NB4 (cell line): ENCODE measurements around the gene UNC13D.

Experiments
- DNase-seq: peaks from one replicate; pipeline ENCODE4 v3.0.0; 2010; ENCODE audit warnings: low read depth
- H3K4me3 ChIP-seq: one replicate; pipeline ENCODE4 v1.5.1; 2011; ENCODE audit warnings: mild to moderate bottlenecking, low read depth, low read length, moderate library complexity
- MYC ChIP-seq: IDR thresholded peaks from 2 replicates; pipeline ENCODE4 v1.6.1; 2011; ENCODE audit warnings: low read depth, low read length
- POLR2A ChIP-seq: IDR thresholded peaks from 2 replicates; pipeline ENCODE4 v1.6.1; 2011; ENCODE audit warnings: mild to moderate bottlenecking; ENCODE audit not compliant: insufficient read length; ENCODE audit errors: extremely low read depth
- TF ChIP-seq, protein P1 (sequence below): IDR thresholded peaks from 2 replicates; pipeline ENCODE4 v1.6.1; 2011; ENCODE audit warnings: low read depth, low read length
- TF ChIP-seq, protein P2 (sequence below): IDR thresholded peaks from one replicate; pipeline ENCODE4 v1.5.1; 2012; ENCODE audit warnings: low read depth, low read length

UNC13D gene

DNA sequence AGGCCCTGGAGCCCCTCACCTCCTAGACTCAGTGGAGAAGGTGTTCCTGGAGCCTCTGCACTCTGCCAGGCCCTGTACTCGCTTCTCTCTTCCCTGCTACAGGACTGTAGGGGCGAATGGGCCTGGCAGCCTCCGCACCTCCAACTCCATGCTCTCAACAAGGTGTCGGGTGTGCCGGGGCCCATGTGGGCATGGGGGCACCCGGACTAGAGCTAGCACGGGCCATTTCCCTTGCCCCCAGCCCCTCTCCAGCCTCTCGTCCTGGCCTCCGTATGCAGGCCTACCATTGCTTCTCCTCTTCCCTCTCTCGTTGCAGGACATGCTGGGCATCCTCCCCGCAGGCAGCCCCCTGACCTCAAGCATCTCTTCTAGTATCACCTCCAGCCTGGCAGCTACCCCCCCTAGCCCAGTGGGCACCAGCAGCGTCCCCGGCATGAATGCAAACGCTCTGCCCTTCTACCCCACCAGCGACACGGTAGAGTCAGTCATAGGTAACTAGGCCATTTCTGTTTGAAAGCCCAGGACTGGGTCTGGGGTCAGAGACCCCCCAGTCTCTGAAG lies 25.8 kb downstream of the UNC13D start:
- no peak for TF ChIP-seq MYC
- TF ChIP-seq, protein P1, sequence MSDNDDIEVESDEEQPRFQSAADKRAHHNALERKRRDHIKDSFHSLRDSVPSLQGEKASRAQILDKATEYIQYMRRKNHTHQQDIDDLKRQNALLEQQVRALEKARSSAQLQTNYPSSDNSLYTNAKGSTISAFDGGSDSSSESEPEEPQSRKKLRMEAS: no peak
- TF ChIP-seq POLR2A: no peak
- TF ChIP-seq, protein P2, sequence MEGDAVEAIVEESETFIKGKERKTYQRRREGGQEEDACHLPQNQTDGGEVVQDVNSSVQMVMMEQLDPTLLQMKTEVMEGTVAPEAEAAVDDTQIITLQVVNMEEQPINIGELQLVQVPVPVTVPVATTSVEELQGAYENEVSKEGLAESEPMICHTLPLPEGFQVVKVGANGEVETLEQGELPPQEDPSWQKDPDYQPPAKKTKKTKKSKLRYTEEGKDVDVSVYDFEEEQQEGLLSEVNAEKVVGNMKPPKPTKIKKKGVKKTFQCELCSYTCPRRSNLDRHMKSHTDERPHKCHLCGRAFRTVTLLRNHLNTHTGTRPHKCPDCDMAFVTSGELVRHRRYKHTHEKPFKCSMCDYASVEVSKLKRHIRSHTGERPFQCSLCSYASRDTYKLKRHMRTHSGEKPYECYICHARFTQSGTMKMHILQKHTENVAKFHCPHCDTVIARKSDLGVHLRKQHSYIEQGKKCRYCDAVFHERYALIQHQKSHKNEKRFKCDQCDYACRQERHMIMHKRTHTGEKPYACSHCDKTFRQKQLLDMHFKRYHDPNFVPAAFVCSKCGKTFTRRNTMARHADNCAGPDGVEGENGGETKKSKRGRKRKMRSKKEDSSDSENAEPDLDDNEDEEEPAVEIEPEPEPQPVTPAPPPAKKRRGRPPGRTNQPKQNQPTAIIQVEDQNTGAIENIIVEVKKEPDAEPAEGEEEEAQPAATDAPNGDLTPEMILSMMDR: no peak
- no peak for DNase-seq
- no peak overlapping the region for H3K4me3 ChIP-seq

DNA sequence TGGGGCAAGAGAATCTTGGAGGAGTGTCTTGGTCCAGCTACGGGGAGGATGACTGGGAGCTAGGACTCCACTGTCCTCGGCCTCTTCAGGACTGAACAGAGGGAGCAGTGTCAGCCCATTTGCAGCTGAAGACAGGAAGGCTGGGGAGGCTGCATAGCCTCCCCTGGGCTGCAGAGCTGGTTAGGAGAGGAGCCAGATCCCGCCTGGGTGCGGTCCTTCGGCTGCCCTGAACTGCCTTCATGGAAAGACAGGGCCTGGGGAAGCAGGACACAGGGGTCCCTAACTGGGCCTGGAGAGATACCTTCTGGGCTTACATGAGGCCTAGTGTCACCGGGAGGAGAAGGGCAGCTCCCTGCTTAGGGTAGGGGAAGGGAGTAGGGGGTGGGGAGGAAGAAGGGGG lies 26.6 kb downstream of the UNC13D start:
- no peak overlapping the region for H3K4me3 ChIP-seq
- DNase-seq: no peak
- no peak for TF ChIP-seq MYC
- TF ChIP-seq, protein P1: no peak
- TF ChIP-seq POLR2A: no peak
- TF ChIP-seq, protein P2: no peak

DNA sequence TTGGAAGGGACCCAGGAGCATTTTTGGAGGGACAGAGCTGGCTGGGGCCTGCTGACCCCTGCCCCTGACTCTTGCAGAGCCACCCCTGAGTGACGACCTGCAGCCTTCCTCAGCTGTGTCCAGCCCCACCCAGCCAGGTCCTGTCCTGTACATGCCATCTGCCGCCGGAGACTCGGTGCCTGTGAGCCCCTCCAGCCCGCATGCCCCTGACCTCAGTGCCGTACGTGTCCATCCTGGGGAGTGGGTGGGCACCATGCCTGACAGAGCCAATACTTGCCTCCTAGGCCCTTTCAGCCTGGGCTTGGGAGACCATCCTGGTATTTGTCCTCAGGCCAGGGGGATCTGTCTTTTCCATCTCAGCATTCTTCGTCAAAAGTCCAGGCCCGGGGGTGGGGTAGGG lies 27.5 kb downstream of the UNC13D start:
- no peak for DNase-seq
- H3K4me3 ChIP-seq: no peak overlapping the region
- TF ChIP-seq, protein P2: no peak
- no peak for TF ChIP-seq MYC
- TF ChIP-seq POLR2A: no peak
- TF ChIP-seq, protein P1: no peak

DNA sequence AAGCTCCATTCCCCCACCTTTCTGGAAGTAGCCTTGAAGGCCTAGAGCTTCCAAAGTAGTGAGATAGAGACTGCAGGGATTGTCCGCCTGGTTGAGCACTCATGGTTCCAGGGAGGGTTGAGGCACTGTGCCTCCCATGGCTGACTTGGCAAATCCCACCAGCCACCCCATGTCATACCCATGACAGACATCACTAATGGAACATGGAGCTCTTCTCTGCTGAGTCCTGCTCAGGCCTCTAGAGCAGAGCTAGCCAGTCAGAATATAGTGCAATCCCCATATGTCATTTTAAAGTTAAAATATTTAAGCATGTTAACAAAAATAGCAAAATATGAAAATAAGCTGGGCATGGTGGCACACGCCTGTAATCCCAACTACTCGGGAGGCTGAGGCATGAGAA lies 28.8 kb downstream of the UNC13D start:
- no peak for TF ChIP-seq POLR2A
- TF ChIP-seq MYC: no peak
- TF ChIP-seq, protein P1: no peak
- TF ChIP-seq, protein P2: no peak
- H3K4me3 ChIP-seq: no peak overlapping the region
- DNase-seq: no peak

DNA sequence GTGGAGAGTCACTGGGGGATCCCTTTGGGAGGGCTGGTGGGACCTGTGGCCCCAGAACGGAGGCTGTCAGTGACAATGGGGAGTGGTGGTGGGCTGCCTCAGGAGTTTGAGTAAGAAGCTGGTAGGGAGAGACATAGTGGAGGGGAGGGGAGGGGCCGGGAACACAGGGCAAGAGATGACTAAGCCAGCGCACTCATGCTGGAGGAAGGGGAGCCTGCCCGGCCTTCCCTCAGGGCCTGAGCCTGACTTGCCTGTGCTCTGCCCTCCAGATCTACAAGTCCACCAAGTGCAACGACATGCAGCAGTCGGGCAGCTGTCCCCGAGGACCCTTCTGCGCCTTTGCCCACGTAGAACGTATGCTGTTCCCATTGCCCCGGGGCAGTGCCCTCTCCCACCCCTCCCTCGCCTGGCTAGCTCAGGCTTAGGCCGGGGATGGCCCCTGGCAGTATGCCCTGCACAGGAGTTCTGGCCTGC lies 29.3 kb downstream of the UNC13D start:
- no peak for TF ChIP-seq POLR2A
- TF ChIP-seq, protein P2: no peak
- TF ChIP-seq, protein P1: no peak
- no peak for TF ChIP-seq MYC
- H3K4me3 ChIP-seq: no peak overlapping the region
- DNase-seq: no peak
